ENCODE measurements around the gene MYH6. TPM values are rescaled to one million over a fixed set of nuclear protein-coding genes. Genes with fewer than 3 reads are reported as not detected.
A peak's percentile ranks its signal among the peaks of the same experiment; 100 is the strongest.

MYH6 gene
- total and polyA plus RNA-seq, 2 of the 13 experiments (the other 11 are each of a cell fraction or from before 2014, with no cell fraction given) = 0.01 TPM; not detected in 1

DNA sequence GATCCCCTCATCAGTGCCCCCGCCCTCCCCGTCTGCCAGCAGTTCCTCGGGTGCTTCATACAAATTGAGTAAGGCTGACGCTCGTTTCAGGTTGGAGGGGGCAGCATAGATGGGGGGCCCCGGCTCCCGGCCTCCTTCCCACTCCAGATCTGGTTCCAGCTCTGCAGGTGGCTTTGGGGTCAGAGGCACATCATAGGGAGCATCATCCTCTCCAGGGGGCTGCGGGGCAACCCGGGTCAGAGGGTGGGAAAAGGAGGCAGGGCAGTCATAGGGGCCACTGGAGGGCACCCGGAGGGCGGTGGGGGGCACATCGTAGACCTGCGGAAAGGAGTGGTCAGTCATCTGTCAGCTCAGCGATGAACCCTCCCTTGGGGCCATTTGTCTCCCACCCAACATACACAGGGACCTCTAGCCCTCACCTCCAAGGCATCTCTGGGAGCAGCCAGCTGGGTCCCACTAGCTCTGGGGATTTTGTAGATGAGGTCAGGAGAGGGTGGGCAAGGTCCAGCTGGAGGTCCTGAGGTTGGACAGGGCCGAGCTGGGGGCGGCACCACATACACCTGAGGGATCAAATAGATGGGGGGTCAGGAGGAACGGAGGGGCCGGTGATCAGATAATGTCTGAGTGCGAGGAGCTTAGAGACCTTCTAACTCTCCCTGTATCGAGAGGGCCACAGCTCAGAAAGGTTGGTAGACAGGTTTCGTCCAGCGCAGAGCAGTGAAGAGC lies 48.2 kb downstream of the MYH6 start:
- no peak overlapping the region for H3K27ac ChIP-seq (ENCODE audit: extremely low read length, insufficient read depth, low read length)
- H3K9ac ChIP-seq (ENCODE audit: insufficient read depth, low read depth, low read length) = no peak overlapping the region
- H4K20me1 ChIP-seq (ENCODE audit: insufficient read depth, low read length) = no peaks in the 10 kb centered on the region
- no peaks in the 10 kb centered on the region for H3K9me3 ChIP-seq (ENCODE audit: low read length)
- H3K4me3 ChIP-seq (replicated peaks in 1 of 3; ENCODE audit: insufficient read depth in 1 of 3, low read depth in 2 of 3, low read length in 3 of 3) = no peak overlapping the region
- no TSS peak for BruUV-seq (replicated peaks)
- FAIRE-seq = no peak
- no peak for DNase-seq (ENCODE audit: low spot score)
- ChIA-PET CTCF (ENCODE audit: low intra/inter-chr PET ratio, low total read pairs) (interaction anchor here (1.7 to 1.8 kb wide), 2 partner anchors 32 to 94 kb away, joined by 5 to 7 read pairs; no protein-coding TSS in a partner anchor), POLR2A (interaction anchor here (0.6 to 1.6 kb wide), 3 partner anchors 20 to 38 kb away, joined by 3 to 11 read pairs (median 3); partner anchors contain the start of gene PABPN1)
- ATAC-seq = peak; percentile 1; the same call in 1 of the 3 replicates
- H2AFZ ChIP-seq (ENCODE audit: low read length) = no peak overlapping the region
- no peaks in the 10 kb centered on the region for H3K36me3 ChIP-seq (replicated peaks in 1 of 2; ENCODE audit: control insufficient read depth in 1 of 2, insufficient read depth in 2 of 2, low read length in 2 of 2)
- in situ Hi-C loops (cut with HindIII; ENCODE audit: extremely low pct_ligation_motif_present, low pct_unique_long_range_greater_than_20kb) = no loop called here
- peaks cover 46 to 93% of the 10 kb centered on the region in 2 experiments for H3K27me3 ChIP-seq (ENCODE audit: control insufficient read depth in 1 of 2, insufficient read depth in 2 of 2, low read length in 2 of 2)
- H3K79me2 ChIP-seq (ENCODE audit: insufficient read depth, low read length) = no peaks in the 10 kb centered on the region
- WGBS (ENCODE audit: low lambda C conversion rate) = 40% methylated on average over 22 of the region's 22 CpGs
- intact Hi-C loops (cut with micrococcal nuclease; ENCODE audit: unreplicated experiment) = loop anchor here (2.0 kb wide), 1 partner anchor 31 kb away; no protein-coding TSS in a partner anchor
- peaks cover 30% of the 10 kb centered on the region for H3K4me1 ChIP-seq (ENCODE audit: insufficient read depth, low read length)
- H3K4me2 ChIP-seq (ENCODE audit: low read depth, low read length) = no peak overlapping the region
- TF ChIP-seq SOX13 (IDR thresholded peaks at IDR 0.05) (no peak), SOX13 (CRISPR knock-in tag; conservative IDR thresholded peaks at IDR 0.05 in 1 of 2, IDR thresholded peaks at IDR 0.05 in 1 of 2) (no peak), ZSCAN29 (CRISPR knock-in tag; conservative IDR thresholded peaks at IDR 0.05) (no peak), SRY (CRISPR knock-in tag; IDR thresholded peaks at IDR 0.05) (no peak; the same call in 1 of the 2 replicates), GABPB1 (CRISPR knock-in tag; IDR thresholded peaks at IDR 0.05) (peak; percentile 9; the same call in 1 of the 2 replicates), HNRNPLL (IDR thresholded peaks at IDR 0.05; ENCODE audit: low read depth, low read length, poor library complexity, severe bottlenecking) (peak; percentile 8), ZNF788 (CRISPR knock-in tag; IDR thresholded peaks at IDR 0.05; ENCODE audit: borderline replicate concordance) (no peak)
- TF ChIP-seq, protein P1, sequence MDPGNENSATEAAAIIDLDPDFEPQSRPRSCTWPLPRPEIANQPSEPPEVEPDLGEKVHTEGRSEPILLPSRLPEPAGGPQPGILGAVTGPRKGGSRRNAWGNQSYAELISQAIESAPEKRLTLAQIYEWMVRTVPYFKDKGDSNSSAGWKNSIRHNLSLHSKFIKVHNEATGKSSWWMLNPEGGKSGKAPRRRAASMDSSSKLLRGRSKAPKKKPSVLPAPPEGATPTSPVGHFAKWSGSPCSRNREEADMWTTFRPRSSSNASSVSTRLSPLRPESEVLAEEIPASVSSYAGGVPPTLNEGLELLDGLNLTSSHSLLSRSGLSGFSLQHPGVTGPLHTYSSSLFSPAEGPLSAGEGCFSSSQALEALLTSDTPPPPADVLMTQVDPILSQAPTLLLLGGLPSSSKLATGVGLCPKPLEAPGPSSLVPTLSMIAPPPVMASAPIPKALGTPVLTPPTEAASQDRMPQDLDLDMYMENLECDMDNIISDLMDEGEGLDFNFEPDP (CRISPR knock-in tag; conservative IDR thresholded peaks at IDR 0.05) = 0 out of 2 replicates have a peak, but pooled peaks have one; percentile 77
- TF ChIP-seq, protein P2, sequence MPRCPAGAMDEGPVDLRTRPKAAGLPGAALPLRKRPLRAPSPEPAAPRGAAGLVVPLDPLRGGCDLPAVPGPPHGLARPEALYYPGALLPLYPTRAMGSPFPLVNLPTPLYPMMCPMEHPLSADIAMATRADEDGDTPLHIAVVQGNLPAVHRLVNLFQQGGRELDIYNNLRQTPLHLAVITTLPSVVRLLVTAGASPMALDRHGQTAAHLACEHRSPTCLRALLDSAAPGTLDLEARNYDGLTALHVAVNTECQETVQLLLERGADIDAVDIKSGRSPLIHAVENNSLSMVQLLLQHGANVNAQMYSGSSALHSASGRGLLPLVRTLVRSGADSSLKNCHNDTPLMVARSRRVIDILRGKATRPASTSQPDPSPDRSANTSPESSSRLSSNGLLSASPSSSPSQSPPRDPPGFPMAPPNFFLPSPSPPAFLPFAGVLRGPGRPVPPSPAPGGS (CRISPR knock-in tag; IDR thresholded peaks at IDR 0.05) = 0 out of 2 replicates have a peak, but pooled peaks have one; percentile 23
- TF ChIP-seq, protein P3, sequence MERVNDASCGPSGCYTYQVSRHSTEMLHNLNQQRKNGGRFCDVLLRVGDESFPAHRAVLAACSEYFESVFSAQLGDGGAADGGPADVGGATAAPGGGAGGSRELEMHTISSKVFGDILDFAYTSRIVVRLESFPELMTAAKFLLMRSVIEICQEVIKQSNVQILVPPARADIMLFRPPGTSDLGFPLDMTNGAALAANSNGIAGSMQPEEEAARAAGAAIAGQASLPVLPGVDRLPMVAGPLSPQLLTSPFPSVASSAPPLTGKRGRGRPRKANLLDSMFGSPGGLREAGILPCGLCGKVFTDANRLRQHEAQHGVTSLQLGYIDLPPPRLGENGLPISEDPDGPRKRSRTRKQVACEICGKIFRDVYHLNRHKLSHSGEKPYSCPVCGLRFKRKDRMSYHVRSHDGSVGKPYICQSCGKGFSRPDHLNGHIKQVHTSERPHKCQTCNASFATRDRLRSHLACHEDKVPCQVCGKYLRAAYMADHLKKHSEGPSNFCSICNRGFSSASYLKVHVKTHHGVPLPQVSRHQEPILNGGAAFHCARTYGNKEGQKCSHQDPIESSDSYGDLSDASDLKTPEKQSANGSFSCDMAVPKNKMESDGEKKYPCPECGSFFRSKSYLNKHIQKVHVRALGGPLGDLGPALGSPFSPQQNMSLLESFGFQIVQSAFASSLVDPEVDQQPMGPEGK (CRISPR knock-in tag; IDR thresholded peaks at IDR 0.05) = peak; percentile 7; the same call in 1 of the 2 replicates
- TF ChIP-seq, protein P4, sequence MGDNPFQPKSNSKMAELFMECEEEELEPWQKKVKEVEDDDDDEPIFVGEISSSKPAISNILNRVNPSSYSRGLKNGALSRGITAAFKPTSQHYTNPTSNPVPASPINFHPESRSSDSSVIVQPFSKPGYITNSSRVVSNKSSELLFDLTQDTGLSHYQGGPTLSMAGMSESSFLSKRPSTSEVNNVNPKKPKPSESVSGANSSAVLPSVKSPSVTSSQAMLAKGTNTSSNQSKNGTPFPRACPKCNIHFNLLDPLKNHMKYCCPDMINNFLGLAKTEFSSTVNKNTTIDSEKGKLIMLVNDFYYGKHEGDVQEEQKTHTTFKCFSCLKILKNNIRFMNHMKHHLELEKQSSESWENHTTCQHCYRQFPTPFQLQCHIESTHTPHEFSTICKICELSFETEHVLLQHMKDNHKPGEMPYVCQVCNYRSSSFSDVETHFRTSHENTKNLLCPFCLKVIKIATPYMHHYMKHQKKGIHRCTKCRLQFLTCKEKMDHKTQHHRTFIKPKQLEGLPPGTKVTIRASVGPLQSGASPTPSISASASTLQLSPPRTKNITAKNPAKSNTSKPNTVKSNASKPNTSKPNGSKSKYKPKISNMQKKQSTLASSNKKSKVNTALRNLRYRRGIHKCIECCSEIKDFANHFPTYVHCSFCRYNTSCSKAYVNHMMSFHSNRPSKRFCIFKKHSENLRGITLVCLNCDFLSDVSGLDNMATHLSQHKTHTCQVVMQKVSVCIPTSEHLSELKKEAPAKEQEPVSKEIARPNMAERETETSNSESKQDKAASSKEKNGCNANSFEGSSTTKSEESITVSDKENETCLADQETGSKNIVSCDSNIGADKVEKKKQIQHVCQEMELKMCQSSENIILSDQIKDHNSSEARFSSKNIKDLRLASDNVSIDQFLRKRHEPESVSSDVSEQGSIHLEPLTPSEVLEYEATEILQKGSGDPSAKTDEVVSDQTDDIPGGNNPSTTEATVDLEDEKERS (CRISPR knock-in tag; IDR thresholded peaks at IDR 0.05) = 0 out of 2 replicates have a peak, but pooled peaks have one; percentile 32
- TF ChIP-seq, protein P5, sequence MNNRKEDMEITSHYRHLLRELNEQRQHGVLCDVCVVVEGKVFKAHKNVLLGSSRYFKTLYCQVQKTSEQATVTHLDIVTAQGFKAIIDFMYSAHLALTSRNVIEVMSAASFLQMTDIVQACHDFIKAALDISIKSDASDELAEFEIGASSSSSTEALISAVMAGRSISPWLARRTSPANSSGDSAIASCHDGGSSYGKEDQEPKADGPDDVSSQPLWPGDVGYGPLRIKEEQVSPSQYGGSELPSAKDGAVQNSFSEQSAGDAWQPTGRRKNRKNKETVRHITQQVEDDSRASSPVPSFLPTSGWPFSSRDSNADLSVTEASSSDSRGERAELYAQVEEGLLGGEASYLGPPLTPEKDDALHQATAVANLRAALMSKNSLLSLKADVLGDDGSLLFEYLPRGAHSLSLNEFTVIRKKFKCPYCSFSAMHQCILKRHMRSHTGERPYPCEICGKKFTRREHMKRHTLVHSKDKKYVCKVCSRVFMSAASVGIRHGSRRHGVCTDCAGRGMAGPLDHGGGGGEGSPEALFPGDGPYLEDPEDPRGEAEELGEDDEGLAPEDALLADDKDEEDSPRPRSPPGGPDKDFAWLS (CRISPR knock-in tag; IDR thresholded peaks at IDR 0.05; ENCODE audit: borderline replicate concordance) = no peak
